ENCODE data around the gene NBR1. TPM values are rescaled to one million over a fixed set of nuclear protein-coding genes. Genes with fewer than 3 reads are reported as not detected.
"Not testable (repeated sequence)": the region's sequence is repeated elsewhere in the genome, so short reads cannot be mapped to it uniquely, and the experiment has no call there.

NBR1 gene
- total RNA-seq = 10 to 100 TPM; 30.6 to 61.6 (median 42.0) TPM

GRCh38 chr17:43170766-43171585, at the start of gene NBR1:
NBR1 (plus strand) TSS chr17:43171214; CDS start chr17:43175800, 4,586 bp downstream.
- Histone ChIP-seq H3K27me3 (no peaks in the 10 kb centered on the region), H3K9me3 (no peaks in the 10 kb centered on the region), H3K36me3 (peaks cover 0 to 13% (median 0%) of the 10 kb centered on the region in 3 donors), H3K4me3 (peak within 1 kb of the TSS; percentile 61 to 97 (median 82)), H3K27ac (peak within 1 kb of the TSS; percentile 94 to 100 (median 98)), H3K4me1 (peaks cover 25 to 61% (median 51%) of the 10 kb centered on the region in 3 donors)
- intact Hi-C loops (cut with DNase I) = loop anchor here (5.0 kb wide), 1 partner anchor 44 kb away; the partner anchor contains the start of gene BRCA1
- TF ChIP-seq CTCF (IDR thresholded peaks at IDR 0.05) (peak in 2 of 6 experiments; percentile 14 to 33), POLR2A (IDR thresholded peaks at IDR 0.05) (peak in 3 of 4 donors; percentile 70 to 92 (median 81))
- DNase-seq = peak; percentile 83
- WGBS, 2 donors = 0% methylated on average over 22 to 24 of the region's 41 CpGs

GRCh38 chr17:43125133-43125966, 45.7 kb upstream of the NBR1 start, which contains the start of gene BRCA1:
BRCA1 (minus strand) TSS chr17:43125364; CDS start chr17:43124096, 1,268 bp downstream.
- H3K9me3 ChIP-seq = no peaks in the 10 kb centered on the region
- TF ChIP-seq POLR2A (IDR thresholded peaks at IDR 0.05) (peak in 2 of 4 donors; percentile 20 to 58), CTCF (IDR thresholded peaks at IDR 0.05) (no peak)
- H3K27ac ChIP-seq = peak within 1 kb of the TSS; percentile 84 to 91 (median 88)
- H3K27me3 ChIP-seq = no peaks in the 10 kb centered on the region
- H3K4me3 ChIP-seq = peak within 1 kb of the TSS; percentile 52 to 85 (median 62)
- WGBS, 2 donors = 1 to 3% methylated on average over 23 to 38 of the region's 38 CpGs
- H3K36me3 ChIP-seq = no peaks in the 10 kb centered on the region
- H3K4me1 ChIP-seq = peaks cover 6 to 57% (median 22%) of the 10 kb centered on the region in 3 donors
- peak; percentile 74 for DNase-seq
- intact Hi-C loops (cut with DNase I) = loop anchor here (5.0 to 10.0 kb wide), 2 partner anchors 47 to 101 kb away; partner anchors contain the start of genes NBR1, RND2 and VAT1

GRCh38 chr17:43125967-43126910, 44.8 kb upstream of the NBR1 start:
- TF ChIP-seq POLR2A (IDR thresholded peaks at IDR 0.05) (no peak), CTCF (IDR thresholded peaks at IDR 0.05) (no peak)
- H3K27me3 ChIP-seq = no peaks in the 10 kb centered on the region

GRCh38 chr17:43126911-43127290, 44.1 kb upstream of the NBR1 start:
- peaks cover 6 to 59% (median 22%) of the 10 kb centered on the region in 3 donors for H3K4me1 ChIP-seq
- intact Hi-C loops (cut with DNase I) = loop anchor here (5.0 to 10.0 kb wide), 2 partner anchors 45 to 102 kb away; partner anchors contain the start of genes NBR1, RND2 and VAT1
- TF ChIP-seq CTCF (IDR thresholded peaks at IDR 0.05) (no peak), POLR2A (IDR thresholded peaks at IDR 0.05) (no peak)
- no peak overlapping the region for H3K27ac ChIP-seq
- peaks cover 0 to 5% (median 0%) of the 10 kb centered on the region in 3 donors for H3K36me3 ChIP-seq
- no peaks in the 10 kb centered on the region for H3K9me3 ChIP-seq
- no peak for DNase-seq
- 92% methylated on average over 2 of the region's 24 CpGs; no CpG with 5 or more reads in 1 of the 2 donors for WGBS, 2 donors
- no peak overlapping the region for H3K4me3 ChIP-seq
- H3K27me3 ChIP-seq = no peaks in the 10 kb centered on the region

More at GRCh38 chr17:43125967-43126910, 44.8 kb upstream of the NBR1 start:
- intact Hi-C loops (cut with DNase I) = loop anchor here (5.0 to 10.0 kb wide), 2 partner anchors 46 to 101 kb away; partner anchors contain the start of genes NBR1, RND2 and VAT1
- WGBS, 2 donors = 59 to 76% methylated on average over 30 to 32 of the region's 59 CpGs
- Histone ChIP-seq H3K4me1 (peaks cover 6 to 59% (median 22%) of the 10 kb centered on the region in 3 donors), H3K4me3 (peak overlapping the region; percentile 52 to 85 (median 62)), H3K36me3 (no peaks in the 10 kb centered on the region), H3K27ac (peak overlapping the region; percentile 84 to 91 (median 88)), H3K9me3 (no peaks in the 10 kb centered on the region)
- no peak for DNase-seq

- intact Hi-C loops (cut with DNase I) = loop anchor here (5.0 to 10.0 kb wide), 2 partner anchors 45 to 103 kb away; partner anchors contain the start of genes NBR1, RND2 and VAT1
- not testable (repeated sequence) for H3K27me3 ChIP-seq, H3K27ac ChIP-seq, H3K4me3 ChIP-seq, DNase-seq, H3K9me3 ChIP-seq
- 96% methylated on average over 4 to 6 of the region's 6 CpGs for WGBS, 2 donors
- Histone ChIP-seq H3K36me3 (peaks cover 0 to 10% (median 0%) of the 10 kb centered on the region in 3 donors), H3K4me1 (peaks cover 6 to 59% (median 22%) of the 10 kb centered on the region in 3 donors)
Measured at GRCh38 chr17:43127333-43127876, 43.6 kb upstream of the NBR1 start.

Data from esophagus squamous epithelium (tissue), 5 donors.